ENCODE data around the gene NOVA1. TPM values are rescaled to one million over a fixed set of nuclear protein-coding genes. Genes with fewer than 3 reads are reported as not detected.

Gene NOVA1
- total and polyA plus RNA-seq, 5 donors from 2014 or later = 0.39 TPM; not detected in 4

DNA sequence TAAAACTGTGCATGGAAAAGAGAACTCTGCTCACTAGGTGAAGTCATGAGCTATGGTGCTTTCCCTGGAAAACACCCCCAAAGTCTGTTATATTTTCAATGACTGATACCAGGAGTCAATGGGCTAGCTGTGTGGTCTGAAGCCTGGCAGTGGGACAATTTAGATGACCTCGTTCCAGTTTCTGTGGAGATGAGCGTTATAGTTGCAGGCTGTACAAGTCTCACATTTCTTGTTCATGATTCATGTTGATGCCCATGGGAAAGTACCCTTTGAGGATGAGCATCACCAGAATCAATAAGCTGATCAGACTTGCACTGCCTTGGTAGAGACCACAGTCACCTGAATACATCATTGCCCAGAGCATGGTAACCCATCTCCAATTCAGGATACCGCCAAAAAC, 70.7 kb downstream of the NOVA1 start:
- Mint-ChIP-seq H3K4me1 (no peaks in the 10 kb centered on the region), H3K27me3 (no peaks in the 10 kb centered on the region), H3K27ac (no peak overlapping the region), H3K36me3 (no peaks in the 10 kb centered on the region), H3K4me3 (no peak overlapping the region), H3K9me3 (peaks cover 10 to 43% (median 13%) of the 10 kb centered on the region in 7 donors)
- H3K4me1 ChIP-seq (ENCODE audit: control insufficient read depth, insufficient read depth, low read length, poor library complexity, severe bottlenecking) = no peaks in the 10 kb centered on the region
- H3K4me3 ChIP-seq (ENCODE audit: low read depth, low read length) = no peak overlapping the region
- H3K36me3 ChIP-seq (ENCODE audit: control insufficient read depth, insufficient read depth, low read length) = no peaks in the 10 kb centered on the region
- no peaks in the 10 kb centered on the region for H3K9me3 ChIP-seq (ENCODE audit: control insufficient read depth in 2 of 2, low read length in 2 of 2)
- ATAC-seq (ENCODE audit: low read depth in 2 of 2) = no peak
- H3K27ac ChIP-seq (ENCODE audit: insufficient read depth, low read length, poor library complexity, severe bottlenecking) = no peak overlapping the region
- DNase-seq = no peak
- H3K27me3 ChIP-seq (ENCODE audit: control insufficient read depth, insufficient read depth, low read length) = no peaks in the 10 kb centered on the region

GRCh38 chr14:26526137-26526536, 71.7 kb downstream of the NOVA1 start:
- no peaks in the 10 kb centered on the region for H3K27me3 ChIP-seq (ENCODE audit: control insufficient read depth, insufficient read depth, low read length)
- DNase-seq = no peak
- Mint-ChIP-seq H3K4me1 (no peaks in the 10 kb centered on the region), H3K27me3 (no peaks in the 10 kb centered on the region), H3K9me3 (peaks cover 8 to 39% (median 11%) of the 10 kb centered on the region in 7 donors), H3K4me3 (no peak overlapping the region), H3K36me3 (no peaks in the 10 kb centered on the region), H3K27ac (no peak overlapping the region)
- no peak for ATAC-seq (ENCODE audit: low read depth in 2 of 2)
- H3K9me3 ChIP-seq (ENCODE audit: control insufficient read depth in 2 of 2, low read length in 2 of 2) = no peaks in the 10 kb centered on the region
- H3K27ac ChIP-seq (ENCODE audit: insufficient read depth, low read length, poor library complexity, severe bottlenecking) = no peak overlapping the region
- H3K4me3 ChIP-seq (ENCODE audit: low read depth, low read length) = no peak overlapping the region
- H3K36me3 ChIP-seq (ENCODE audit: control insufficient read depth, insufficient read depth, low read length) = no peaks in the 10 kb centered on the region
- H3K4me1 ChIP-seq (ENCODE audit: control insufficient read depth, insufficient read depth, low read length, poor library complexity, severe bottlenecking) = no peaks in the 10 kb centered on the region

DNA sequence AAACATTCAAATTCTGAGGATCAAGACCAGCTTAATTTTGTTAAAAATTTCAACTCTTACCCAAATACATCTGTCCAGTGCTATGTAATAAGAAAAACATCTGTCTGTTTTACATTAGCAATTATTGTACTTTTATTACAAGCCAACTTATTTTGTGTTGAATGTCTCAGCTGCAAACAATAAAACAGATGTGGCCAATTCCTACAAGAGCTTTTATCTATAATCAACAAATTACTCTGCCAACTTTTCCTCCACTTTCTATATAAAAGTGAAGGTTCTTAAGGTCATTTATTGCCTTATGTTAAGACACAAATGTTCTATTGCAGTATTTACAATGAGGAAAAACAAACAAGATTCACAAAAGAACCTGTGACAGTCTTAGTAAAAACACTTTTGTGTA, 72.7 kb downstream of the NOVA1 start:
- no peak overlapping the region for H3K27ac ChIP-seq (ENCODE audit: insufficient read depth, low read length, poor library complexity, severe bottlenecking)

GRCh38 chr14:26522967-26523366, 74.9 kb downstream of the NOVA1 start:
- H3K4me3 Mint-ChIP-seq = no peak overlapping the region
- no peak overlapping the region for H3K27ac ChIP-seq (ENCODE audit: insufficient read depth, low read length, poor library complexity, severe bottlenecking)
- no peaks in the 10 kb centered on the region for H3K36me3 Mint-ChIP-seq
- H3K27ac Mint-ChIP-seq = no peak overlapping the region
- H3K4me3 ChIP-seq (ENCODE audit: low read depth, low read length) = no peak overlapping the region
- H3K9me3 Mint-ChIP-seq = peaks cover 0 to 29% (median 6%) of the 10 kb centered on the region in 7 donors
- no peaks in the 10 kb centered on the region for H3K4me1 ChIP-seq (ENCODE audit: control insufficient read depth, insufficient read depth, low read length, poor library complexity, severe bottlenecking)
- ATAC-seq (ENCODE audit: low read depth in 2 of 2) (no peak), DNase-seq (no peak)
- H3K36me3 ChIP-seq (ENCODE audit: control insufficient read depth, insufficient read depth, low read length) = no peaks in the 10 kb centered on the region
- H3K27me3 Mint-ChIP-seq = no peaks in the 10 kb centered on the region
- H3K9me3 ChIP-seq (ENCODE audit: control insufficient read depth in 2 of 2, low read length in 2 of 2) = peaks cover 3 to 7% of the 10 kb centered on the region in 2 experiments
- no peaks in the 10 kb centered on the region for H3K27me3 ChIP-seq (ENCODE audit: control insufficient read depth, insufficient read depth, low read length)
- no peaks in the 10 kb centered on the region for H3K4me1 Mint-ChIP-seq

More for the DNA sequence above, 72.7 kb downstream of the NOVA1 start:
- no peak overlapping the region for H3K27ac Mint-ChIP-seq
- ATAC-seq (ENCODE audit: low read depth in 2 of 2) (no peak), DNase-seq (no peak)
- H3K4me3 Mint-ChIP-seq = no peak overlapping the region
- Histone ChIP-seq H3K36me3 (ENCODE audit: control insufficient read depth, insufficient read depth, low read length) (no peaks in the 10 kb centered on the region), H3K4me3 (ENCODE audit: low read depth, low read length) (no peak overlapping the region), H3K9me3 (ENCODE audit: control insufficient read depth in 2 of 2, low read length in 2 of 2) (peaks cover 3 to 4% of the 10 kb centered on the region in 2 experiments), H3K4me1 (ENCODE audit: control insufficient read depth, insufficient read depth, low read length, poor library complexity, severe bottlenecking) (no peaks in the 10 kb centered on the region), H3K27me3 (ENCODE audit: control insufficient read depth, insufficient read depth, low read length) (no peaks in the 10 kb centered on the region)
- H3K9me3 Mint-ChIP-seq = peaks cover 6 to 34% (median 10%) of the 10 kb centered on the region in 7 donors
- no peaks in the 10 kb centered on the region for H3K27me3 Mint-ChIP-seq
- H3K4me1 Mint-ChIP-seq = no peaks in the 10 kb centered on the region
- no peaks in the 10 kb centered on the region for H3K36me3 Mint-ChIP-seq

GRCh38 chr14:26517771-26518170, 80.1 kb downstream of the NOVA1 start:
- H3K27me3 ChIP-seq (ENCODE audit: control insufficient read depth, insufficient read depth, low read length) = no peaks in the 10 kb centered on the region
- H3K36me3 ChIP-seq (ENCODE audit: control insufficient read depth, insufficient read depth, low read length) = no peaks in the 10 kb centered on the region
- Mint-ChIP-seq H3K36me3 (no peaks in the 10 kb centered on the region), H3K9me3 (peaks cover 0 to 19% (median 5%) of the 10 kb centered on the region in 7 donors), H3K27me3 (no peaks in the 10 kb centered on the region), H3K4me1 (no peaks in the 10 kb centered on the region), H3K4me3 (no peak overlapping the region), H3K27ac (no peak overlapping the region)
- H3K4me1 ChIP-seq (ENCODE audit: control insufficient read depth, insufficient read depth, low read length, poor library complexity, severe bottlenecking) = no peaks in the 10 kb centered on the region
- H3K9me3 ChIP-seq (ENCODE audit: control insufficient read depth in 2 of 2, low read length in 2 of 2) = peaks cover 5 to 7% of the 10 kb centered on the region in 2 experiments
- ATAC-seq (ENCODE audit: low read depth in 2 of 2) (no peak), DNase-seq (no peak)
- H3K4me3 ChIP-seq (ENCODE audit: low read depth, low read length) = no peak overlapping the region
- H3K27ac ChIP-seq (ENCODE audit: insufficient read depth, low read length, poor library complexity, severe bottlenecking) = no peak overlapping the region

DNA sequence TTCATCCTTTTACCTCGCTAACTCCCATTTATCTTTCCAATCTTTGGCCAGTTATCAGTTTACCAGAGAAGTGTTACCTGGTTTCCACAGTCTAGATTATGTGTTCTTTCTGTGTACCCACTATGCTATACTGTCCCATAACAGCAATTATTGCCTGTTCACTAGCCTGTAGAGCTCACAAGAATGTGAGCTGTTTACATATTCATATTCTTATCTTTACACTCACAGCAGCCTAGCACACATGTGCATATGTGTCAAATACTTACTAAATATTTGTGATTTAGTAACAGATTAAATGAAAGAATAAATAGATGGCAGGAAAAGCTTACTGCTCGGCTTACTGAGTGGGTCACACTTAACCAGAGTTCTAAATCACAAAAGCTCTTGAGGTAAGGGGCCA, 97.8 kb downstream of the NOVA1 start:
- Histone ChIP-seq H3K27me3 (ENCODE audit: control insufficient read depth, insufficient read depth, low read length) (no peaks in the 10 kb centered on the region), H3K4me1 (ENCODE audit: control insufficient read depth, insufficient read depth, low read length, poor library complexity, severe bottlenecking) (no peaks in the 10 kb centered on the region), H3K9me3 (ENCODE audit: control insufficient read depth in 2 of 2, low read length in 2 of 2) (peaks cover 1 to 5% of the 10 kb centered on the region in 2 experiments), H3K36me3 (ENCODE audit: control insufficient read depth, insufficient read depth, low read length) (no peaks in the 10 kb centered on the region), H3K27ac (ENCODE audit: insufficient read depth, low read length, poor library complexity, severe bottlenecking) (no peak overlapping the region), H3K4me3 (ENCODE audit: low read depth, low read length) (no peak overlapping the region)
- no peak for DNase-seq
- Mint-ChIP-seq H3K36me3 (no peaks in the 10 kb centered on the region), H3K4me1 (no peaks in the 10 kb centered on the region), H3K4me3 (no peak overlapping the region), H3K9me3 (peaks cover 0 to 26% (median 5%) of the 10 kb centered on the region in 7 donors), H3K27me3 (no peaks in the 10 kb centered on the region), H3K27ac (no peak overlapping the region)
- ATAC-seq (ENCODE audit: low read depth in 2 of 2) = no peak

DNA sequence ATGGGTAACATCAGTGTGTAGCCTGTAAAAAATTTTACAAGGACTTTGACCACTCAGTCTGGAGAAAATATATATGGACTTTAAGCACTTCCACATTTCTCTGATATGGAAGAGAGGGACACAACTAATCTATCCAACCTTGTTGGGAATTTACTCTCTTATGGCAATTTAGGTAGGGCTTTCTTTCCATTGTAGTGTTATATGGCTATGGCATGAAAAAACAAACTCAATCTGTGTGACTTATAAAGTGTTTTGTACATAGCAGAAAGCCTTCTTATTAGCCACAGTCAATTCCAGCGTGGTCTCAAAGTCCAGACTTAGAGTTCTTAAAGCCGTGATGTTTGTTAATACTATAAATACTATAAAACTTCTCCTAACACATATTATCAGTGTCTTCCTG, 98.3 kb downstream of the NOVA1 start:
- peaks cover 0 to 26% (median 4%) of the 10 kb centered on the region in 7 donors for H3K9me3 Mint-ChIP-seq
- no peaks in the 10 kb centered on the region for H3K27me3 ChIP-seq (ENCODE audit: control insufficient read depth, insufficient read depth, low read length)
- H3K36me3 ChIP-seq (ENCODE audit: control insufficient read depth, insufficient read depth, low read length) = no peaks in the 10 kb centered on the region
- ATAC-seq (ENCODE audit: low read depth in 2 of 2) = no peak
- H3K36me3 Mint-ChIP-seq = no peaks in the 10 kb centered on the region
- no peak overlapping the region for H3K27ac Mint-ChIP-seq
- no peak overlapping the region for H3K4me3 Mint-ChIP-seq
- peaks cover 5% of the 10 kb centered on the region in 2 experiments for H3K9me3 ChIP-seq (ENCODE audit: control insufficient read depth in 2 of 2, low read length in 2 of 2)
- no peaks in the 10 kb centered on the region for H3K4me1 ChIP-seq (ENCODE audit: control insufficient read depth, insufficient read depth, low read length, poor library complexity, severe bottlenecking)
- H3K4me1 Mint-ChIP-seq = no peaks in the 10 kb centered on the region
- no peaks in the 10 kb centered on the region for H3K27me3 Mint-ChIP-seq
- H3K4me3 ChIP-seq (ENCODE audit: low read depth, low read length) = no peak overlapping the region
- no peak for DNase-seq
- no peak overlapping the region for H3K27ac ChIP-seq (ENCODE audit: insufficient read depth, low read length, poor library complexity, severe bottlenecking)

- no peaks in the 10 kb centered on the region for H3K4me1 Mint-ChIP-seq
- Histone ChIP-seq H3K9me3 (ENCODE audit: control insufficient read depth in 2 of 2, low read length in 2 of 2) (peaks cover 3 to 6% of the 10 kb centered on the region in 2 experiments), H3K4me1 (ENCODE audit: control insufficient read depth, insufficient read depth, low read length, poor library complexity, severe bottlenecking) (no peaks in the 10 kb centered on the region), H3K27me3 (ENCODE audit: control insufficient read depth, insufficient read depth, low read length) (no peaks in the 10 kb centered on the region), H3K36me3 (ENCODE audit: control insufficient read depth, insufficient read depth, low read length) (no peaks in the 10 kb centered on the region), H3K4me3 (ENCODE audit: low read depth, low read length) (no peak overlapping the region), H3K27ac (ENCODE audit: insufficient read depth, low read length, poor library complexity, severe bottlenecking) (no peak overlapping the region)
- DNase-seq = no peak
- H3K4me3 Mint-ChIP-seq = no peak overlapping the region
- H3K27me3 Mint-ChIP-seq = no peaks in the 10 kb centered on the region
- no peaks in the 10 kb centered on the region for H3K36me3 Mint-ChIP-seq
- no peak for ATAC-seq (ENCODE audit: low read depth in 2 of 2)
- no peak overlapping the region for H3K27ac Mint-ChIP-seq
- H3K9me3 Mint-ChIP-seq = peaks cover 1 to 20% (median 7%) of the 10 kb centered on the region in 7 donors
These were observed 110.9 kb downstream of the NOVA1 start for GRCh38 chr14:26486922-26487321.
